DND-41 (cell line): Measurements from ENCODE around the gene CABLES2.
A peak's percentile ranks its signal among the peaks of the same experiment; 100 is the strongest.

ENCODE experiments used
- ATAC-seq: fragments of 200-7000 bp; cut with Tn5 transposase; 3 replicates; pipeline ENCODE4 v1.9.1; 2021; ENCODE audit warnings: low read depth; ENCODE audit not compliant: insufficient read depth
- DNase-seq: peaks from one replicate; pipeline ENCODE4 v3.0.0-alpha.2; 2020
- H2AFZ ChIP-seq: 2 replicates; pipeline ENCODE4 v1.6.0; 2012; ENCODE audit warnings: low read depth, low read length
- H3K27ac ChIP-seq: 2 replicates; pipeline ENCODE4 v1.5.1; 2012; ENCODE audit warnings: low read length, inconsistent platforms
- H3K27me3 ChIP-seq: fragments of 200-600 bp; sonication (generic); 2 replicates; pipeline ENCODE4 v1.6.0; 2012; ENCODE audit warnings: low read length, mild to moderate bottlenecking, inconsistent platforms; ENCODE audit not compliant: insufficient read depth, poor library complexity
- H3K36me3 ChIP-seq: 2 replicates; pipeline ENCODE4 v1.5.1; 2012; ENCODE audit warnings: low read length, inconsistent platforms; ENCODE audit not compliant: insufficient read depth
- H3K4me1 ChIP-seq: 2 replicates; pipeline ENCODE4 v1.5.1; 2012; ENCODE audit warnings: mild to moderate bottlenecking, low read length; ENCODE audit not compliant: insufficient read depth
- H3K4me2 ChIP-seq: 2 replicates; pipeline ENCODE4 v1.6.0; 2012; ENCODE audit warnings: mild to moderate bottlenecking, moderate library complexity, low read length, inconsistent platforms; ENCODE audit not compliant: insufficient read depth
- H3K4me3 ChIP-seq, 2 experiments: fragments of 200-600 bp in 1 of 2; shearing (Covaris generic) in 1 of 2; 2 replicates each; pipeline ENCODE4 v1.5.1; 2012 to 2016; ENCODE audit warnings: inconsistent platforms in 2 of 2, low read length in 2 of 2, mild to moderate bottlenecking in 2 of 2, low read depth in 1 of 2, moderate library complexity in 1 of 2
- H3K79me2 ChIP-seq: 2 replicates; pipeline ENCODE4 v1.6.0; 2012; ENCODE audit warnings: low read length, inconsistent platforms; ENCODE audit not compliant: insufficient read depth
- H3K9ac ChIP-seq: 2 replicates; pipeline ENCODE4 v1.6.0; 2012; ENCODE audit warnings: low read depth, mild to moderate bottlenecking, inconsistent platforms, low read length, moderate library complexity
- H3K9me3 ChIP-seq: 2 replicates; pipeline ENCODE4 v1.5.1; 2012; ENCODE audit warnings: low read length, moderate library complexity, mild to moderate bottlenecking, inconsistent platforms; ENCODE audit not compliant: insufficient read depth, severe bottlenecking
- H4K20me1 ChIP-seq: 2 replicates; pipeline ENCODE4 v1.6.0; 2012; ENCODE audit warnings: low read length; ENCODE audit not compliant: insufficient read depth
- CTCF ChIP-seq: IDR thresholded peaks from 2 replicates; pipeline ENCODE4 v1.5.1; 2012; ENCODE audit warnings: borderline replicate concordance, low read length, moderate library complexity, mild to moderate bottlenecking; ENCODE audit not compliant: poor library complexity, severe bottlenecking; ENCODE audit errors: extremely low read depth
- EZH2 ChIP-seq: IDR thresholded peaks from 3 replicates; pipeline ENCODE4 v1.6.1; 2012; ENCODE audit warnings: borderline replicate concordance, low read depth, mild to moderate bottlenecking, moderate library complexity, low read length, inconsistent platforms; ENCODE audit not compliant: severe bottlenecking

CABLES2 gene

GRCh38 chr20:62404112-62404665, 2.9 kb downstream of the CABLES2 start:
- peaks cover 40% of the 10 kb centered on the region for H3K79me2 ChIP-seq
- H3K4me3 ChIP-seq, result no peak overlapping the region
- H3K27ac ChIP-seq, result no peak overlapping the region; the same call in 1 of the 2 replicates
- no peak for ATAC-seq
- H3K9me3 ChIP-seq, result no peaks in the 10 kb centered on the region
- DNase-seq, result no peak
- peak overlapping the region; percentile 95 for H3K4me2 ChIP-seq
- H2AFZ ChIP-seq, result no peak overlapping the region
- no peak overlapping the region; the same call in 1 of the 2 replicates for H3K9ac ChIP-seq
- peaks cover 44% of the 10 kb centered on the region for H3K36me3 ChIP-seq
- peaks cover 39% of the 10 kb centered on the region for H3K4me1 ChIP-seq
- no peaks in the 10 kb centered on the region for H3K27me3 ChIP-seq
- H4K20me1 ChIP-seq, result peaks cover 56% of the 10 kb centered on the region
- no peak for TF ChIP-seq CTCF
- no peak for TF ChIP-seq EZH2

GRCh38 chr20:62403331-62403730, 3.8 kb downstream of the CABLES2 start:
- TF ChIP-seq CTCF, result no peak
- no peak for TF ChIP-seq EZH2
- H2AFZ ChIP-seq, result no peak overlapping the region
- H3K9me3 ChIP-seq, result no peaks in the 10 kb centered on the region
- H3K4me2 ChIP-seq, result no peak overlapping the region
- peaks cover 38% of the 10 kb centered on the region for H3K4me1 ChIP-seq
- H4K20me1 ChIP-seq, result peaks cover 56% of the 10 kb centered on the region
- peaks cover 40% of the 10 kb centered on the region for H3K79me2 ChIP-seq
- H3K27me3 ChIP-seq, result no peaks in the 10 kb centered on the region
- H3K36me3 ChIP-seq, result peaks cover 44% of the 10 kb centered on the region
- DNase-seq (no peak), ATAC-seq (no peak)
- no peak overlapping the region for H3K9ac ChIP-seq
- no peak overlapping the region for H3K4me3 ChIP-seq
- H3K27ac ChIP-seq, result no peak overlapping the region

- Histone ChIP-seq H3K36me3 (peaks cover 46% of the 10 kb centered on the region), H3K4me3 (no peak overlapping the region), H3K9me3 (no peaks in the 10 kb centered on the region), H3K4me2 (no peak overlapping the region), H3K27ac (no peak overlapping the region), H3K9ac (no peak overlapping the region), H3K27me3 (no peaks in the 10 kb centered on the region), H3K4me1 (peaks cover 31% of the 10 kb centered on the region), H4K20me1 (peaks cover 56% of the 10 kb centered on the region), H3K79me2 (peaks cover 40% of the 10 kb centered on the region), H2AFZ (no peak overlapping the region)
- ATAC-seq (no peak), DNase-seq (no peak)
- TF ChIP-seq CTCF (no peak), EZH2 (no peak)
Observed at GRCh38 chr20:62402456-62403150, 4.5 kb downstream of the CABLES2 start.
